ENCODE data around the gene PDGFC. TPM values are rescaled to one million over a fixed set of nuclear protein-coding genes. Genes with fewer than 3 reads are reported as not detected.

The PDGFC gene
- polyA plus RNA-seq, 1 donor (not counting 4 experiments of a cell fraction or from before 2014, with no cell fraction given), result 29.7 TPM

DNA sequence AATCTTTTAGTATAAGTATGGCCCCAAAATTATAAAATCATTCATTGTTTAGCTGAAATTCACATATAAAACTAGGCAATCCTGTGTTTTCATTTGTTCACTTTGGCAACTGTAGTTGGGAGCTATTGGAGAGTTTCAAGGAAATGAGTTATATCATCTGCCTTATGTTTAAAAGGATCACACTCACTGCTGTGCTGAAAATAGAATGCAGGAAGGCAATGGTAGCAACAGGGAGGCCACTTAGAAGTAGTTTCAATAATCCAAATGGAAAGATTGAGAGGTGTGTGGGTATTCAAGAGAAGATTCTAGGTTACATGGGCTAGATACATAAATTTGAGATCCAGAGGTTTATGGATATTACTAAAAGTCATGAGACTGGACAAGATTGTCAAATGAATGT, 184.9 kb downstream of the PDGFC start:
- no peak for FAIRE-seq
- dilution Hi-C loops (cut with MboI; ENCODE audit: extremely low pct_ligation_motif_present, low sequenced_read_pairs), result no loop called here
- H3K9ac ChIP-seq (ENCODE audit: control insufficient read depth, extremely low read depth, insufficient read depth, low read length), result no peak overlapping the region
- no peak for DNase-seq (ENCODE audit: low read depth, low spot score)
- no peaks in the 10 kb centered on the region for H3K9me3 ChIP-seq (ENCODE audit: control insufficient read depth, low read depth, low read length)
- H4K20me1 ChIP-seq (ENCODE audit: control insufficient read depth, extremely low read depth, insufficient read depth, low read length), result no peaks in the 10 kb centered on the region
- H3K4me2 ChIP-seq (ENCODE audit: control insufficient read depth, extremely low read depth, insufficient read depth, low read depth, low read length), result no peak overlapping the region
- H2AFZ ChIP-seq (ENCODE audit: control insufficient read depth, low read length), result no peak overlapping the region
- no peaks in the 10 kb centered on the region for H3K36me3 ChIP-seq (ENCODE audit: control insufficient read depth in 2 of 2, extremely low read depth in 1 of 2, insufficient read depth in 2 of 2, low read length in 2 of 2)
- no peak overlapping the region for H3K4me3 ChIP-seq (ENCODE audit: control insufficient read depth in 2 of 3, extremely low read depth in 1 of 3, insufficient read depth in 2 of 3, low read depth in 1 of 3, low read length in 3 of 3)
- TF ChIP-seq, protein P1, sequence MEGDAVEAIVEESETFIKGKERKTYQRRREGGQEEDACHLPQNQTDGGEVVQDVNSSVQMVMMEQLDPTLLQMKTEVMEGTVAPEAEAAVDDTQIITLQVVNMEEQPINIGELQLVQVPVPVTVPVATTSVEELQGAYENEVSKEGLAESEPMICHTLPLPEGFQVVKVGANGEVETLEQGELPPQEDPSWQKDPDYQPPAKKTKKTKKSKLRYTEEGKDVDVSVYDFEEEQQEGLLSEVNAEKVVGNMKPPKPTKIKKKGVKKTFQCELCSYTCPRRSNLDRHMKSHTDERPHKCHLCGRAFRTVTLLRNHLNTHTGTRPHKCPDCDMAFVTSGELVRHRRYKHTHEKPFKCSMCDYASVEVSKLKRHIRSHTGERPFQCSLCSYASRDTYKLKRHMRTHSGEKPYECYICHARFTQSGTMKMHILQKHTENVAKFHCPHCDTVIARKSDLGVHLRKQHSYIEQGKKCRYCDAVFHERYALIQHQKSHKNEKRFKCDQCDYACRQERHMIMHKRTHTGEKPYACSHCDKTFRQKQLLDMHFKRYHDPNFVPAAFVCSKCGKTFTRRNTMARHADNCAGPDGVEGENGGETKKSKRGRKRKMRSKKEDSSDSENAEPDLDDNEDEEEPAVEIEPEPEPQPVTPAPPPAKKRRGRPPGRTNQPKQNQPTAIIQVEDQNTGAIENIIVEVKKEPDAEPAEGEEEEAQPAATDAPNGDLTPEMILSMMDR (optimal IDR thresholded peaks at IDR 0.05 in 1 of 3, IDR thresholded peaks at IDR 0.05 in 1 of 3, conservative IDR thresholded peaks at IDR 0.05 in 1 of 3; ENCODE audit: extremely low read depth in 1 of 3, insufficient read depth in 2 of 3, low read length in 3 of 3), result no peak
- TF ChIP-seq EZH2 (IDR thresholded peaks at IDR 0.05; ENCODE audit: low read length), result no peak
- H3K79me2 ChIP-seq (ENCODE audit: control insufficient read depth, insufficient read depth, low read length), result peaks cover 6% of the 10 kb centered on the region
- H3K27ac ChIP-seq (ENCODE audit: control insufficient read depth, insufficient read depth, low read length), result no peak overlapping the region
- H3K27me3 ChIP-seq (ENCODE audit: control insufficient read depth, extremely low read depth, insufficient read depth, low read length), result no peaks in the 10 kb centered on the region
- peaks cover 31% of the 10 kb centered on the region for H3K4me1 ChIP-seq (ENCODE audit: control insufficient read depth, extremely low read depth, insufficient read depth, low read length)
- no peaks in the 10 kb centered on the region for H3K9me1 ChIP-seq (ENCODE audit: control insufficient read depth, extremely low read depth, insufficient read depth, low read length)

DNA sequence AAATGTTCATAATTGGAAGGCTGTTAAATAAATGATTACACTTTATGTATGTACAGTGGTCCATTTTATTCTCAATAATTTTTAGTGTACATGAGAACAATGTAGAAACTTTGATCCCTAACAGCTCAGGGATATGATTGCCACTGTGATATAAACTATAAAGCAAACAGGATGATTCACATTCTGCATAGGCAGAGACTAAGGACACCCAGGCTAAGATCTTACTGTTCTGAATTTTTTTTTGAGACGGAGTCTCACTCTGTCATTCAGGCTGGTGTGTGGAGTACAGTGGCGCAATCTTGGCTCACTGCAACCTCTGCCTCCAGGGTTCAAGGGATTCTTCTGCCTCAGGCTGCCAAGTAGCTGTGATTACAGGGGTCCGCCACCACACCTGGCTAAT, 186.6 kb downstream of the PDGFC start:
- Histone ChIP-seq H3K79me2 (ENCODE audit: control insufficient read depth, insufficient read depth, low read length) (peaks cover 14% of the 10 kb centered on the region), H3K9ac (ENCODE audit: control insufficient read depth, extremely low read depth, insufficient read depth, low read length) (no peak overlapping the region), H3K4me1 (ENCODE audit: control insufficient read depth, extremely low read depth, insufficient read depth, low read length) (peaks cover 35% of the 10 kb centered on the region), H3K27me3 (ENCODE audit: control insufficient read depth, extremely low read depth, insufficient read depth, low read length) (no peaks in the 10 kb centered on the region), H3K9me1 (ENCODE audit: control insufficient read depth, extremely low read depth, insufficient read depth, low read length) (no peaks in the 10 kb centered on the region), H3K36me3 (ENCODE audit: control insufficient read depth in 2 of 2, extremely low read depth in 1 of 2, insufficient read depth in 2 of 2, low read length in 2 of 2) (no peaks in the 10 kb centered on the region), H3K27ac (ENCODE audit: control insufficient read depth, insufficient read depth, low read length) (no peak overlapping the region), H3K4me3 (ENCODE audit: control insufficient read depth in 2 of 3, extremely low read depth in 1 of 3, insufficient read depth in 2 of 3, low read depth in 1 of 3, low read length in 3 of 3) (no peak overlapping the region), H3K4me2 (ENCODE audit: control insufficient read depth, extremely low read depth, insufficient read depth, low read depth, low read length) (no peak overlapping the region), H4K20me1 (ENCODE audit: control insufficient read depth, extremely low read depth, insufficient read depth, low read length) (no peaks in the 10 kb centered on the region), H2AFZ (ENCODE audit: control insufficient read depth, low read length) (no peak overlapping the region), H3K9me3 (ENCODE audit: control insufficient read depth, low read depth, low read length) (no peaks in the 10 kb centered on the region)
- FAIRE-seq (no peak), DNase-seq (ENCODE audit: low read depth, low spot score) (no peak)
- dilution Hi-C loops (cut with MboI; ENCODE audit: extremely low pct_ligation_motif_present, low sequenced_read_pairs), result no loop called here
- TF ChIP-seq, protein P1 (optimal IDR thresholded peaks at IDR 0.05 in 1 of 3, IDR thresholded peaks at IDR 0.05 in 1 of 3, conservative IDR thresholded peaks at IDR 0.05 in 1 of 3; ENCODE audit: extremely low read depth in 1 of 3, insufficient read depth in 2 of 3, low read length in 3 of 3), result no peak
- no peak for TF ChIP-seq EZH2 (IDR thresholded peaks at IDR 0.05; ENCODE audit: low read length)

Measured in keratinocyte (primary cell).